HG03025 (cell line): ENCODE data around the gene TACR1.
"Not testable (repeated sequence)": the region's sequence is repeated elsewhere in the genome, so short reads cannot be mapped to it uniquely, and the experiment has no call there.

Experiments
- ATAC-seq: cut with Tn5 transposase; IDR thresholded peaks from one replicate; pipeline ENCODE4 v1.9.1; 2021; ENCODE audit warnings: mild to moderate bottlenecking, moderate library complexity; ENCODE audit not compliant: unreplicated experiment, low FRiP score

TACR1 gene

GRCh38 chr2:75147884-75148283 is 51.4 kb downstream of the TACR1 start:
- ATAC-seq, result not testable (repeated sequence)

GRCh38 chr2:75146606-75147332 is 52.6 kb downstream of the TACR1 start:
- ATAC-seq, result no peak

- not testable (repeated sequence) for ATAC-seq
These were observed 53.1 kb downstream of the TACR1 start for GRCh38 chr2:75146221-75146605.

- no peak for ATAC-seq
These were observed 57.2 kb downstream of the TACR1 start for GRCh38 chr2:75142081-75142480.

GRCh38 chr2:75140288-75140687 is 59.0 kb downstream of the TACR1 start:
- ATAC-seq, result no peak

GRCh38 chr2:75139171-75139570 is 60.1 kb downstream of the TACR1 start:
- ATAC-seq, result no peak

GRCh38 chr2:75138528-75138927 is 60.8 kb downstream of the TACR1 start:
- ATAC-seq, result no peak

- no peak for ATAC-seq
These were observed 63.4 kb downstream of the TACR1 start for GRCh38 chr2:75135776-75136400.

GRCh38 chr2:75134860-75135259 is 64.5 kb downstream of the TACR1 start:
- ATAC-seq, result no peak

GRCh38 chr2:75133621-75134570 is 65.4 kb downstream of the TACR1 start:
- ATAC-seq, result no peak

GRCh38 chr2:75130171-75130570 is 69.1 kb downstream of the TACR1 start:
- ATAC-seq, result no peak

GRCh38 chr2:75123876-75124275 is 75.4 kb downstream of the TACR1 start:
- no peak for ATAC-seq

- no peak for ATAC-seq
These were observed 86.0 kb downstream of the TACR1 start for GRCh38 chr2:75113231-75113869.

- ATAC-seq, result no peak
These were observed 90.3 kb downstream of the TACR1 start for GRCh38 chr2:75108937-75109482.

- no peak for ATAC-seq
These were observed 97.3 kb downstream of the TACR1 start for GRCh38 chr2:75102011-75102410.

- ATAC-seq, result no peak
These were observed 98.5 kb downstream of the TACR1 start for GRCh38 chr2:75100801-75101151.

- ATAC-seq, result no peak
These were observed 99.1 kb downstream of the TACR1 start for GRCh38 chr2:75100011-75100800.

- ATAC-seq, result no peak
These were observed 99.8 kb downstream of the TACR1 start for GRCh38 chr2:75099521-75099922.

GRCh38 chr2:75098856-75099255 is 100.5 kb downstream of the TACR1 start:
- ATAC-seq, result no peak

- no peak for ATAC-seq
These were observed 101.5 kb downstream of the TACR1 start for GRCh38 chr2:75097831-75098230.
